ENCODE data around the gene DENND5A. TPM values are rescaled to one million over a fixed set of nuclear protein-coding genes. Genes with fewer than 3 reads are reported as not detected.

Gene DENND5A
- 10 to 100 TPM; 12.1 to 22.9 (median 17.3) TPM for polyA plus RNA-seq (ENCODE audit: low read depth in 6 of 6)

DNA sequence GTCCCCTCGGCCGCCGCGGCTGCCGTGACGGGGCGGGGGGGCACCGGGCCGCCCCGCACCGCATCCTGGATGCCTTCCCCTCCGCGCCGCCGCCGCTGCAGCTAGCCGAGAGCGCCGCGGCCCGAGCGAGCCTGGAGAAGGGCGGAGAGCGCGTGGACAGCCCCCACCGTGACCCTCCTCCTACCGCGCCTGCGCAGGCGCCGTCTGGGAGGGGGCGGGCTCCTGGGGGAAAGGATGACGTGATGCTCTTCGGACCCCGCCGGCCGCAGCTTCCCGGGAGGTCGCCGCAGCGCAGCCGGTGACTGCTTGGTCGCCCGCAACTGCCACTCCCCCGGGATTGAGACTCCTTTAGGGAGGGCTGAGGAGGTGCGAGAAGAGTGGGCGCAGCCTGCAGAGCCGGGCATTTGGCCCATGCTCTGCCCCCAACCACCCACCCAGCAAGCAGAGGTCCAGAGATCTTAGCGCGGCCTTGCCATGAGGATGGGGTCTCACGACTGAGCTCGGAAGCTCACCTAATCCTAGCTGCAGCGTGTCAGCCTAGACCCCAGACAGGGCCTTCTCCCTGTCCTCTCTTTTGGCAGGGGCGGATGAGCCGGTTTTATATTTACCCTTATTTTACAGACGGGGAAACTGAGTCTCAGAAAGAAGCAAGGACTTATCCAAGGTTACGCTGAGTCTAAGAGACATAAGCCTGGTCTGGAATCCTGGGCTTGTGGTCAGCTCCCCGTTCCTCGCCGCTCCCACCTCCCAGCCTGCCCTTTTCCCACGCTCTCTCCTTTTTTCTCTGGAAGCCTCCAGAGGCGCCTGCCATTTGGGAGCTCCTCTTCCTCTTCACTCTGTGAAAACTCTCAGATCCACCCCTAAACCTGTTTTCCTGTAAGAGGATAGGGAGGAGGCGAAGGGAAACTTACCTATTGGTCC lies at the start of gene DENND5A:
Gene DENND5A (minus strand): TSS at position 140 of the 921 bp plus-strand sequence. CDS start 281 bp downstream, outside the sequence.
- H3K27ac Mint-ChIP-seq, result peak within 1 kb of the TSS; percentile 79 to 98 (median 97)
- no peaks in the 10 kb centered on the region for H3K36me3 Mint-ChIP-seq
- peak; percentile 34 for DNase-seq
- no peaks in the 10 kb centered on the region for H3K9me3 Mint-ChIP-seq
- ATAC-seq (ENCODE audit: low read depth in 2 of 2), result peak; percentile 40 to 44
- H3K4me3 Mint-ChIP-seq, result peak within 1 kb of the TSS; percentile 92 to 99 (median 96)
- H3K4me1 Mint-ChIP-seq, result peaks cover 23 to 38% (median 38%) of the 10 kb centered on the region in 3 donors
- no peaks in the 10 kb centered on the region for H3K27me3 Mint-ChIP-seq

DNA sequence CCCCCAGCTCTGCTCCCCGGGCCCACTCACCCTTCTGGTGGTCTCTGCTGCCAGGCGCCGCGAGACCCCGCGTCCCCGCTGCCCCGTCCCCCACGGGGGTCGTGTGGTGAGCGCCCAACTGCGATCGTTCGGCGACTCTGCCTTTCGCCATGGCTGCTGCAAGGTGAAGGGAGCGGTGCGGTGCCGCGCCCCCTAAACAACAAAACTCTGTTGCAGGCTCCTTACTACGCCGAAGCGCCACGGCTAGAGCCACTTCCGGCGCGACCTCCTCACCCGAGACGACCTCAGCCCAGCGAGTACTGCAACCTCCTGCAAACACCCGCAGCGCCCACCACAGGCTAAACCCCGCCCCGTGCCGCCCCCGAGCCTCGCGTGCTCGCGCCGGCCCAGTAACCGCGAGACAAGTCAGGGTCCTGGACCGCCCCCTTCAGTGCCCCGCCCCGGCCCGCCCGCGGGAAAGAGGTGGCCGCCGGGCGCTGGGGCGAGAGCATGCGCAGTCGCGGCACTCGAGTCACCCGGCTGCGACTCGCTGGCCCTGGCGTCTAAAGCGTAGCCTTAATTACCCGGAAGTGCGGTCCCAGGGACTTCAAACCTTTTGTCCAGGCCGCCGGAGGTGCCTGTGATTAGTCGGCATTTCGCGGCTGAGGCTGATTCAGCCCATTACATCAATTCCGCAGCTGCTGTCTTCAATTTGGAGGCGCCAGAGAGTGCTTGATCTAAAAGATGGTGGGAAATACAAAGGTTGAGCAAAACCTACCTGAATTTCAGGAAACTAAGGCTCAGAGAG lies 49.3 kb upstream of the DENND5A start, which contains the start of gene TMEM41B:
Gene TMEM41B (minus strand): TSS at position 303 of the 787 bp plus-strand sequence. CDS start 152 bp downstream, at position 151.
- no peaks in the 10 kb centered on the region for H3K36me3 Mint-ChIP-seq
- H3K27ac Mint-ChIP-seq, result peak within 1 kb of the TSS; percentile 96 to 99 (median 98)
- H3K27me3 Mint-ChIP-seq, result peaks cover 0 to 7% (median under 1%) of the 10 kb centered on the region in 3 donors
- H3K4me1 Mint-ChIP-seq, result peaks cover 31 to 65% (median 43%) of the 10 kb centered on the region in 3 donors
- DNase-seq (peak; percentile 99), ATAC-seq (ENCODE audit: low read depth in 2 of 2) (peak; percentile 94 to 96)
- H3K9me3 Mint-ChIP-seq, result no peaks in the 10 kb centered on the region
- H3K4me3 Mint-ChIP-seq, result peak within 1 kb of the TSS; percentile 97 to 100 (median 99)

- DNase-seq, result peak; percentile 1
- peaks cover 30 to 62% (median 38%) of the 10 kb centered on the region in 3 donors for H3K4me1 Mint-ChIP-seq
- peaks cover 0 to under 1% of the 10 kb centered on the region in 2 donors for H3K36me3 Mint-ChIP-seq
- H3K27ac Mint-ChIP-seq, result peak overlapping the region; percentile 96 to 99 (median 98)
- H3K27me3 Mint-ChIP-seq, result peaks cover 0 to 7% (median 0%) of the 10 kb centered on the region in 3 donors
- H3K9me3 Mint-ChIP-seq, result no peaks in the 10 kb centered on the region
- peak overlapping the region; percentile 97 to 100 (median 99) for H3K4me3 Mint-ChIP-seq
- ATAC-seq (ENCODE audit: low read depth in 2 of 2), result peak; percentile 4 to 6
Measured at GRCh38 chr11:9313648-9314290, 48.6 kb upstream of the DENND5A start.

- H3K36me3 Mint-ChIP-seq, result peaks cover 5 to 7% of the 10 kb centered on the region in 2 donors
- DNase-seq (no peak), ATAC-seq (ENCODE audit: low read depth in 2 of 2) (no peak)
- no peaks in the 10 kb centered on the region for H3K9me3 Mint-ChIP-seq
- H3K27me3 Mint-ChIP-seq, result no peaks in the 10 kb centered on the region
- H3K27ac Mint-ChIP-seq, result peak overlapping the region in 2 of 6 donors; percentile 82 to 86
- peaks cover 37 to 65% (median 47%) of the 10 kb centered on the region in 3 donors for H3K4me1 Mint-ChIP-seq
- H3K4me3 Mint-ChIP-seq, result peak overlapping the region in 1 of 8 donors; percentile 35
Measured at GRCh38 chr11:9310485-9311090, 45.4 kb upstream of the DENND5A start.

- Mint-ChIP-seq H3K27ac (no peak overlapping the region), H3K9me3 (no peaks in the 10 kb centered on the region), H3K36me3 (peaks cover 5 to 7% of the 10 kb centered on the region in 2 donors), H3K27me3 (no peaks in the 10 kb centered on the region), H3K4me1 (peaks cover 14 to 27% (median 14%) of the 10 kb centered on the region in 3 donors), H3K4me3 (no peak overlapping the region)
- no peak for DNase-seq
- no peak for ATAC-seq (ENCODE audit: low read depth in 2 of 2)
Measured at GRCh38 chr11:9304178-9304577, 39.0 kb upstream of the DENND5A start.

GRCh38 chr11:9302448-9302847 lies 37.3 kb upstream of the DENND5A start:
- no peaks in the 10 kb centered on the region for H3K9me3 Mint-ChIP-seq
- no peaks in the 10 kb centered on the region for H3K36me3 Mint-ChIP-seq
- H3K4me3 Mint-ChIP-seq, result no peak overlapping the region
- H3K27me3 Mint-ChIP-seq, result no peaks in the 10 kb centered on the region
- ATAC-seq (ENCODE audit: low read depth in 2 of 2) (no peak), DNase-seq (no peak)
- H3K27ac Mint-ChIP-seq, result no peak overlapping the region
- peaks cover 6 to 19% (median 9%) of the 10 kb centered on the region in 3 donors for H3K4me1 Mint-ChIP-seq

DNA sequence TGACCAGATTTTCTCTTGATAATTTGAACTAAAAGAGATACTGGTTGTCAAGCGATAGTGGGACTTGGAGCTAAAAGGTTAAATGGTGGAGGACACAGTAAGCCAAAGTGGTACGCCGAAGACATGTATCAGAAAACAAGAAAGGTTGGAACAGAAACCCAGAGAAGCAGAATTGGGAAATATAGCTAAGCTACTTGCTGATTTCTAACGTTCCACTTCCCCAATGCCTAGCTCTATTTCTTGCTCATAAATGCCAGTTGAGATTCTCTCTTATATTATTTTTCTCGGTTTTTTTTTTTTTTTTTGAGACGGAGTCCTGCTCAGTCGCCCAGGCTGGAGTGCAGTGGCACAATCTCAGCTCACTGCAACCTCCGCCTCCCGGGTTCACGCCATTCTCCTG lies 36.6 kb upstream of the DENND5A start:
- H3K27ac Mint-ChIP-seq, result peak overlapping the region in 2 of 6 donors; percentile 26 to 69
- no peak for ATAC-seq (ENCODE audit: low read depth in 2 of 2)
- no peak for DNase-seq
- H3K27me3 Mint-ChIP-seq, result no peaks in the 10 kb centered on the region
- H3K4me3 Mint-ChIP-seq, result no peak overlapping the region
- no peaks in the 10 kb centered on the region for H3K36me3 Mint-ChIP-seq
- H3K4me1 Mint-ChIP-seq, result peaks cover 2 to 14% (median 5%) of the 10 kb centered on the region in 3 donors
- no peaks in the 10 kb centered on the region for H3K9me3 Mint-ChIP-seq

- ATAC-seq (ENCODE audit: low read depth in 2 of 2) (no peak), DNase-seq (no peak)
- no peaks in the 10 kb centered on the region for H3K36me3 Mint-ChIP-seq
- H3K4me3 Mint-ChIP-seq, result no peak overlapping the region
- H3K27me3 Mint-ChIP-seq, result no peaks in the 10 kb centered on the region
- H3K4me1 Mint-ChIP-seq, result no peaks in the 10 kb centered on the region
- no peaks in the 10 kb centered on the region for H3K9me3 Mint-ChIP-seq
- no peak overlapping the region for H3K27ac Mint-ChIP-seq
Measured at GRCh38 chr11:9293646-9294045, 28.5 kb upstream of the DENND5A start.

GRCh38 chr11:9285850-9286587 lies 20.9 kb upstream of the DENND5A start:
- Mint-ChIP-seq H3K4me3 (no peak overlapping the region), H3K9me3 (no peaks in the 10 kb centered on the region), H3K27ac (no peak overlapping the region), H3K4me1 (peaks cover 0 to 1% (median 0%) of the 10 kb centered on the region in 3 donors), H3K27me3 (no peaks in the 10 kb centered on the region), H3K36me3 (no peaks in the 10 kb centered on the region)
- DNase-seq (no peak), ATAC-seq (ENCODE audit: low read depth in 2 of 2) (no peak)

GRCh38 chr11:9280655-9281301 lies 15.6 kb upstream of the DENND5A start:
- Mint-ChIP-seq H3K9me3 (no peaks in the 10 kb centered on the region), H3K4me3 (peak overlapping the region in 2 of 8 donors; percentile 22 to 55), H3K4me1 (peaks cover 4 to 11% (median 6%) of the 10 kb centered on the region in 3 donors), H3K27me3 (no peaks in the 10 kb centered on the region), H3K36me3 (no peaks in the 10 kb centered on the region), H3K27ac (peak overlapping the region in 4 of 6 donors; percentile 49 to 95 (median 78))
- DNase-seq (peak; percentile 29), ATAC-seq (ENCODE audit: low read depth in 2 of 2) (peak; percentile 65 to 79)

DNA sequence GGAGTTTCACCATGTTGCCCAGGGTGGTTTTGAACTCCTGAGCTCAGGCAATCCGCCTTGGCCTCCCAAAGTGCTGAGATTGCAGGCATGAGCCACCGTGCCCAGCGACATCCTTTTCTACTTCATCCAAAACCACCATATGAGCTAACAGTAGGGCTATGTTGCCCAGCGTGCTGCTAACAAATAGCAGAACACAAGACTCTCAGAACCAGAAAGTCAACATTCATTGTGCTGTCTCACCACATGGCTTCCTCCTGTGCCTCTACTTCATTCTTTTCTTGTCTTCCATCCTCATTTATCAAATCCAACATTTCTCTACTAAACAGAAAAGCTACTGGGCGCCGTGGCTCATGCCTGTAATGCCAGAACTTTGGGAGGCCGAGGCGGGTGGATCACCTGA lies 12.0 kb upstream of the DENND5A start:
- H3K4me1 Mint-ChIP-seq, result peaks cover 4 to 16% (median 12%) of the 10 kb centered on the region in 3 donors
- H3K27ac Mint-ChIP-seq, result no peak overlapping the region
- H3K27me3 Mint-ChIP-seq, result no peaks in the 10 kb centered on the region
- H3K4me3 Mint-ChIP-seq, result no peak overlapping the region
- ATAC-seq (ENCODE audit: low read depth in 2 of 2) (no peak), DNase-seq (no peak)
- no peaks in the 10 kb centered on the region for H3K9me3 Mint-ChIP-seq
- no peaks in the 10 kb centered on the region for H3K36me3 Mint-ChIP-seq

DNA sequence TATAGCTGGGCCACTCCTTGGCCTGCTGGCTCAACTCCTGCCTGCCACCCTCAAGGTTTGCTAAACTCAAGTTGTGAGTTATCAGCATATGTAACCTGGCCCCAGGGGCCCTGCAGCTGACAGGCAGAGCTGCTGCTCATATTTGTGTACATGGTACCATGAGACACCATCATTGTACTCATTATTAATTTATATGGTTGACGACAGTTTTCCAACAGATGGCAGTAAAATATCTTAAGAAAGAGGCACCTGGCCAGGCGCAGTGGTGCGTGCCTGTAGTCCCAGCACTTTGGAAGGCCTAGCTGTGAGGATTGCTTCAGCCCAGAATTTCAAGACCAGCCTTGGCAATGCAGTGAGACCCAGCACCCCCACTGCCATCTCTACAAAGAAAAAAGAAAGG lies 11.4 kb upstream of the DENND5A start:
- Mint-ChIP-seq H3K27ac (no peak overlapping the region), H3K27me3 (no peaks in the 10 kb centered on the region), H3K4me1 (peaks cover 4 to 16% (median 12%) of the 10 kb centered on the region in 3 donors), H3K36me3 (no peaks in the 10 kb centered on the region), H3K9me3 (no peaks in the 10 kb centered on the region), H3K4me3 (no peak overlapping the region)
- ATAC-seq (ENCODE audit: low read depth in 2 of 2) (no peak), DNase-seq (no peak)

Measured in naive B cell (primary cell).